Effector CD8-positive, alpha-beta T cell (primary cell): Measurements from ENCODE around the gene THBS3.
"Not testable (repeated sequence)": the region's sequence is repeated elsewhere in the genome, so short reads cannot be mapped to it uniquely, and the experiment has no call there.

Source experiments
- DNase-seq: peaks from one replicate; lab custom pipeline; 2025; lab: John Stamatoyannopoulos, UW

THBS3 gene

GRCh38 chr1:155206891-155207805 lies 549 bp downstream of the THBS3 start:
- DNase-seq = peak; percentile 85

GRCh38 chr1:155205969-155206593 lies 1.6 kb downstream of the THBS3 start:
- DNase-seq = no peak

GRCh38 chr1:155205035-155205434 lies 2.7 kb downstream of the THBS3 start:
- no peak for DNase-seq

GRCh38 chr1:155202731-155203515 lies 4.8 kb downstream of the THBS3 start:
- no peak for DNase-seq

GRCh38 chr1:155202198-155202597 lies 5.5 kb downstream of the THBS3 start:
- DNase-seq = no peak

- DNase-seq = no peak
Observed at GRCh38 chr1:155200920-155201319, 6.8 kb downstream of the THBS3 start.

- no peak for DNase-seq
Observed at GRCh38 chr1:155199792-155200191, 7.9 kb downstream of the THBS3 start.

GRCh38 chr1:155198547-155198906 lies 9.2 kb downstream of the THBS3 start:
- DNase-seq = no peak

- DNase-seq = no peak
Observed at GRCh38 chr1:155197901-155198546, 9.7 kb downstream of the THBS3 start.

- no peak for DNase-seq
Observed at GRCh38 chr1:155196893-155197638, 10.6 kb downstream of the THBS3 start.

- DNase-seq = no peak
Observed at GRCh38 chr1:155196103-155196892, 11.4 kb downstream of the THBS3 start.

GRCh38 chr1:155195201-155196102 lies 12.2 kb downstream of the THBS3 start:
- DNase-seq = no peak

GRCh38 chr1:155193991-155194240 lies 13.8 kb downstream of the THBS3 start:
- DNase-seq = not testable (repeated sequence)

GRCh38 chr1:155193275-155193990 lies 14.3 kb downstream of the THBS3 start:
- peak; percentile 44 for DNase-seq

GRCh38 chr1:155192346-155193274 lies 15.1 kb downstream of the THBS3 start:
- DNase-seq = no peak

GRCh38 chr1:155191904-155192303 lies 15.8 kb downstream of the THBS3 start:
- DNase-seq = no peak

- DNase-seq = not testable (repeated sequence)
Observed at GRCh38 chr1:155189926-155190325, 17.8 kb downstream of the THBS3 start.

GRCh38 chr1:155188268-155188667 lies 19.4 kb downstream of the THBS3 start:
- DNase-seq = no peak
